Transverse colon (tissue), 4 donors: ENCODE measurements around the gene GRIFIN.

Experiments used
- POLR2A ChIP-seq: fragments of 450-650 bp; IDR thresholded peaks from one replicate; pipeline ENCODE4 v1.6.1; 2016; ENCODE audit warnings: antibody characterized with exemption, mild to moderate bottlenecking, moderate library complexity
- POLR2AphosphoS5 ChIP-seq, 3 donors: sonication (generic); formaldehyde crosslinking; IDR thresholded peaks; one replicate each; pipeline ENCODE4 v1.6.1; 2016; ENCODE audit warnings: antibody characterized with exemption in 3 of 3
- TF ChIP-seq, protein P1 (sequence below), 5 experiments: fragments of 200-600 bp in 3 of 5; fragments of 450-650 bp in 2 of 5; sonication (generic) in 3 of 5; IDR thresholded peaks; 1 replicate in 2 of 5; 2 replicates in 3 of 5; pipeline ENCODE4 v1.5.1; 2016 to 2017; ENCODE audit warnings: antibody characterized with exemption in 5 of 5, inconsistent platforms in 3 of 5, mild to moderate bottlenecking in 2 of 5, moderate library complexity in 1 of 5

DNA sequence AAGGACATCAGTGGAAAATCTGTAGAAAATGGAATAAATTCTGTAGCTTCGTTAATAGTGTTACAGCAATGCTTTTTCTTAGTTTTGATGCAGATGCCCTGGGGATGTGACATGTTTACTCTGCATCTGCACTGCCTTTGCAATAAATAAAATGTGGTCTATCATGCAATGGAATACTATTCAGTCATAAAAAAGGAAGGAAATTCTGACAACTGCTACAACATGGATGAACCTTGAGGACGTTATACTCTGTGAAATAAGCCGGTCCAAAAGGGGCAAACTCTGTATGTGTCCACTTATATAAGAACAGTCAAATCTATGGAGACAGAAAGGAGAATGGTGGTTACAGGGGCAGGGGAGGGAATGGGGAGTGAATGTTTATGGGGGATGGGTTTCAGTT lies 13.5 kb downstream of the GRIFIN start:
- TF ChIP-seq, protein P1, sequence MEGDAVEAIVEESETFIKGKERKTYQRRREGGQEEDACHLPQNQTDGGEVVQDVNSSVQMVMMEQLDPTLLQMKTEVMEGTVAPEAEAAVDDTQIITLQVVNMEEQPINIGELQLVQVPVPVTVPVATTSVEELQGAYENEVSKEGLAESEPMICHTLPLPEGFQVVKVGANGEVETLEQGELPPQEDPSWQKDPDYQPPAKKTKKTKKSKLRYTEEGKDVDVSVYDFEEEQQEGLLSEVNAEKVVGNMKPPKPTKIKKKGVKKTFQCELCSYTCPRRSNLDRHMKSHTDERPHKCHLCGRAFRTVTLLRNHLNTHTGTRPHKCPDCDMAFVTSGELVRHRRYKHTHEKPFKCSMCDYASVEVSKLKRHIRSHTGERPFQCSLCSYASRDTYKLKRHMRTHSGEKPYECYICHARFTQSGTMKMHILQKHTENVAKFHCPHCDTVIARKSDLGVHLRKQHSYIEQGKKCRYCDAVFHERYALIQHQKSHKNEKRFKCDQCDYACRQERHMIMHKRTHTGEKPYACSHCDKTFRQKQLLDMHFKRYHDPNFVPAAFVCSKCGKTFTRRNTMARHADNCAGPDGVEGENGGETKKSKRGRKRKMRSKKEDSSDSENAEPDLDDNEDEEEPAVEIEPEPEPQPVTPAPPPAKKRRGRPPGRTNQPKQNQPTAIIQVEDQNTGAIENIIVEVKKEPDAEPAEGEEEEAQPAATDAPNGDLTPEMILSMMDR (IDR thresholded peaks at IDR 0.05), result no peak
- TF ChIP-seq POLR2A (no peak), POLR2AphosphoS5 (IDR thresholded peaks at IDR 0.05) (no peak)
